SIG-M5 treated with dmso at 0.1 percent for 504 hours (cell line): ENCODE measurements around the gene WAPL.
"Not testable (repeated sequence)": the region's sequence is repeated elsewhere in the genome, so short reads cannot be mapped to it uniquely, and the experiment has no call there.

Experiments
- DNase-seq: peaks from one replicate; lab custom pipeline; 2025; ENCODE audit not compliant: unreplicated experiment; lab: John Stamatoyannopoulos, UW

WAPL gene

DNA sequence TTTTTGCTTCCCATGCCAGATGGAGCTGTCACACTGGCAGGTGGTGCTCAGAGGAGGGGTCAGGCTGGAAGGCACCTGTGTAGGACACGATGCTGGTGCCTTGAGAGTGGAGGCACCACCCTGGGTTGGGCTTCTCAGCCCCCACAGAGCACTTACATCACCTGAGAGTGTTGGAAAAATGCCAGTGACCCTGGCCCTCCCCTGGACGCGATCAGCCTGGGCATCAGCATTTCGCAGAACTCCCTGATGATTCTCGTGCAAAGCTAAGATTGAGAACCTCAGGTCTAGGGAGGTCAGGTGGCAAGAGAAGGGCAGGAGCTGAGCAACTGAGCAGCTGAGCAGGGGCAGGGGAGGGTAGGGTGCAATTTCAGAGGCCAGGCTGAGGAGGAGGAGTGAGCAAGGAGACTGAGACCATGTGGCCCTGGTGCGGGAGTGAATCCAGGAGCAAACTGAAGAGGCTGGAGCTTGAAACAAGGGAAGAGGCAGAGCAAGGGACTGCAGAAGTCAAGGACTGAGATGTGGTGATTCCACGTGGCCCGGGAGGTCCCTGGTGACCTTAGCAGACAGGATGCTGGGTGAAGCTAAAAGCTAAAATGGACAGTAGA, 130.3 kb downstream of the WAPL start:
- no peak for DNase-seq

DNA sequence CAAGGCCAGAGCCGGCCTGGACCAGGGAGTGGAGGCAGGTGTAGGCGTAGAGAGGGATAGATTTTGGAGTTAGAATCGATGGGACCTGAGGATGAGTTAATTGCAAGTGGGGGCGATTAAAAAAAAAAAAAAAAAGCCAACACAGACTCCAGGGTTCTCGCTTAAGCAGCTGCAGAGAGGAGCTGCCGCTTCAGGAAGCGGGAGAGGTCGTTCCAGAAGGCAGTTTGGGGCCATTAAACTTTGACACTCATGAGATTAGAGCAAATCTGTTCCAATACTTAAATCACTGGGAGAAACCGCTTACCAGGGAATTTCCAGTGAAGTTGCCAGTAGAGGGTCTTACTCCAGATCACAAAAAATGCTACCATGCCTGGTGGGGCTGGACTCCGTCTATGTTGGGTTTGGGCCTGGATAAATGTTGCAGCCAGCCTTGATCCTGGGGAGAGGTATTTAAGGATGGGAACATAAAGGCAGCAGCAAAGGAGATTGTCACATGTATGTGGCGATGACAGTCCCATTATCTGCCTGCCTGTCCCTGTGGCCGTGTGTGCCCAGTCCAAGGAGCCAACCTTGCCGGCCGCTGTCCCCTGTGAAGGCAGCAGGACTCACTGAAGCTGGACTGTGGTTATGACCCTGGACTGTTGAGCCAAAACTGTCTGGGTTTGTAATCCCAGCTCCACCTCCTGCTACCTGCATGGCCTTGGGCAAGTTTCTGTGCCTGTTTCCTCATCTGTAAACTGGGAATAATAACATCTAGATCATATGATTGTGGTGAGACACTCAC, 131.1 kb downstream of the WAPL start:
- no peak for DNase-seq

DNA sequence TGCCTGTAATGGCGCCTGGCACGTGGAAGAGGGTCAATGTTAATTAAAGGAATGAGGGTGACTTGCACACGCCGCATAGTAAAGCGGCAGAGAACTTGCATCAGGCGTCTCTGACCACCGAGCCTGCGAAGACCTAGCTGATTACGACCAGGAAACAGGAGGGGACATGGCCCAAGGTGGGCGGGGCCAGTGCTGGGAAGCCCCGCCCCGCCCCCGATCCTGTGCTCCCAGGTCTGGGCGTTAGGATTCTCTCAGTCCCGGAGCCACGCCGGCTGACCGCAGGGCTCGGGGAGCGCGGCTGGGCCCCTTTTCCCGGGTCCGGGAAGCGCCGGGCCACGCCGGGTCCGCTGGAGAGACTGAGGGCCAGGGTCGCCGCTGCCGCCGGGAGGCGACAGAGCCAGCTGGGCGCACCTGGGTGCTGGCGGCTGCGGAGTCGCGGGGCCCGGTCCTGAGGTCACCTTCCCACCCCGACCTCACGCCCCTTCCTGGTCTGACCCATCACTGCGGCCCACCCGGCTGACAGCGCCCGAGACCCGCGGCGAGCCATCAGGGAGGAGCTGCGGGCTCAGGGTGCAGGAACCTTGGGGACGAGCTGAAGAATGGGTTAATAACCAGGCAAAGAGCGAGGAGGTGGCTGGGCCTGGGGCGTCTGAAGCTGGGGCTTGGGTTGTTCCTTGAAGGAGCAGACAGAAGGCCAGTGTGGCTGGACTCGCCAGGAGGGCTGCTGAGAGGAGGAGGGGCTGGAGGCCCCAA, 132.0 kb downstream of the WAPL start:
- DNase-seq: no peak

DNA sequence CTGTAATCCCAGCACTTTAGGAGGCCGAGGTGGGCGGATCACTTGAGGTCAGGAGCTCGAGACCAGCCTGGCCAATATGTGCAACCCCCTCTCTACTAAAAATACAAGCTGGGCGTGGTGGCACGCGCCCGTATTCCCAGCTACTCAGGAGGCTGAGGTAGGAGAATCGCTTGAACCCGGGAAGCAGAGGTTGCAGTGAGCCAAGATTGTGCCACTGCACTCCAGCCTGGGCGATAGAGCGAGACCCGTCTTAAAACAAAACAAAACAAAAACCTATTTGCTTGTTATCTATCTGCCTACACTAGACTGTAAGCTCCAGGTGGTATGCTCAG, 132.5 kb downstream of the WAPL start:
- DNase-seq: not testable (repeated sequence)

DNA sequence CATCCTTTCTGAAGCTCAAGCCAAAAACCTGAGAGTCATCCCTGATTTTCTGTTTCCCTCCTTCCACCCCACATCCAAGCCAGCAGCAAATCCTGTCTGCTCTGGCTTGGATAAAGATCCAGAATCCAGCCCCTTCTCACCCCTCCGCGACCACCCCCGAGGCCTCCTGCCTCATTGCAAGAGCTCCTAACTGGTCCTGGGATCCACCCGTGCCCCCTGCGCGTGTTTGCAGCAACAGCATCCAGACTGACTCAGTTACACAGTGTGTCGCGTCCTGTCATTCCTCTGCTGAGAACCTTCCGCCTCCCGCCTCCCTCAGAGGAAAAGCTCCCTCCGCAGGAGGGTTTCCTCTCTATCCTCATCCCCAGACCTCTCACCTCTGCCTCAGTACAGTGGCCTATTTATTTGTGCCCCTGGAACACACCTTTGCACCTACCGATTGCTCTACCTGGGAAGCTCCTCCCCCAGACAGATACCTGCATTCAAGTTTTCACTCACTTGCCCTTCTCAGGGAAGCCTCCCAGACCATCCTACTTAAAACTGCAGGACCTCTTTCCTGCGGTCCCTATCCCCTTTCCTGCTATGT, 133.4 kb downstream of the WAPL start:
- DNase-seq: no peak

DNA sequence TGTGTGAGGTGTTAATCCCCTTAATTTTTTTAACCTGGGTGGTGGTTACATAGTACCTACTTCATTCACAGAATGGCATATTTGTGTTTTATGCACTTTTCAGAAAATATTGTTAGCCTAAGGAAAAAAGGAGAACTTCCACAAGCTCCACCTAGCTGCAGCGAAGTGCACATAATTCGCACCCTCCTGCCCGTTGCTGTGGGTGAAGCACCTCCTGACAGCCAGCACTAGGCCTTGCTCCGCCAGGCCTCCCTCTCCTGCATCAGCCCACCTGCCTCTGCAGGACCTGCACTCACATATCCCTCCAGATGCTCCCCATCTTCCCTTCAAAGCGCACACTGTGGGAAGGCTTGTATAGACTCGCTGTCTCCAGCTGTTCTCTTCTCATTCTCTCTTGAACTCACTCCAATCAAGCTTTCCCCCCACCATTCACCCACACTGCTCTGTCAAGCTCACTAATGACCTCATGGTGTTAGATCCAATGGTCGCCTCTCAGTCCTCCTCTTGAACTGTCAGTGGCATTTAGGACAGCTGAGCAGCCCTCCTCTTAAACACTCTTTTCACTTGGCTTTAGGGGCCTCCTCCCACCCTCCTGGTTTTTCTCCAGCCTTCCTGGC, 134.3 kb downstream of the WAPL start:
- DNase-seq: no peak

DNA sequence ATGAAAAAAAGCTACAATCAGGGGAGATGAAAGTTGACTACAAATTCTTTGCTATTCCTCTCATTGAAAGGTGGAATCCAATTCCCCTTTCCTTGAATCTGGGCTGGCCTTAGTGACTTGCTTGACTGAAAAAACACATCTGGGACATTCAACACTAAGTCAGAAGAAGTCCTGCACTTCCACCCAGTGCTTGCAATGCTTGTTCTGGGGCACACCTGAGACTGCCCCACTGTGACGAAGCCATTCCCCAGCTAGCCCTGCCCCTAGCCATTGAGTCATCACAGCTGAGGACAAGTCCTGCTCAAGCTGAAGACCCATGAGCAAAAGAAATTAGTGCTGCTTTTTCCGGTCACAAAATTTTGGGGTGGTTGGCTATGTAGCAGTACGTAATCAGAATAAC, 135.8 kb downstream of the WAPL start:
- no peak for DNase-seq
